Adrenal gland (tissue), 5 donors: ENCODE results near the gene EVA1C.

ENCODE experiments used
- POLR2A ChIP-seq, 2 donors: fragments of 450-650 bp; IDR thresholded peaks; one replicate each; pipeline ENCODE4 v1.6.1; 2017; ENCODE audit warnings: antibody characterized with exemption in 2 of 2, mild to moderate bottlenecking in 2 of 2, moderate library complexity in 1 of 2
- TF ChIP-seq, protein P1 (sequence below), 6 experiments: fragments of 450-650 bp in 4 of 6; fragments of 200-600 bp in 2 of 6; sonication (generic) in 1 of 6; IDR thresholded peaks; 1 replicate in 5 of 6; 2 replicates in 1 of 6; pipeline versions ENCODE4 v1.5.1 to v1.8.0; 2016 to 2021; ENCODE audit warnings: antibody characterized with exemption in 6 of 6, mild to moderate bottlenecking in 2 of 6, moderate library complexity in 1 of 6
- donor health status: DM: no; HTN: no; CAD: no.

DNA sequence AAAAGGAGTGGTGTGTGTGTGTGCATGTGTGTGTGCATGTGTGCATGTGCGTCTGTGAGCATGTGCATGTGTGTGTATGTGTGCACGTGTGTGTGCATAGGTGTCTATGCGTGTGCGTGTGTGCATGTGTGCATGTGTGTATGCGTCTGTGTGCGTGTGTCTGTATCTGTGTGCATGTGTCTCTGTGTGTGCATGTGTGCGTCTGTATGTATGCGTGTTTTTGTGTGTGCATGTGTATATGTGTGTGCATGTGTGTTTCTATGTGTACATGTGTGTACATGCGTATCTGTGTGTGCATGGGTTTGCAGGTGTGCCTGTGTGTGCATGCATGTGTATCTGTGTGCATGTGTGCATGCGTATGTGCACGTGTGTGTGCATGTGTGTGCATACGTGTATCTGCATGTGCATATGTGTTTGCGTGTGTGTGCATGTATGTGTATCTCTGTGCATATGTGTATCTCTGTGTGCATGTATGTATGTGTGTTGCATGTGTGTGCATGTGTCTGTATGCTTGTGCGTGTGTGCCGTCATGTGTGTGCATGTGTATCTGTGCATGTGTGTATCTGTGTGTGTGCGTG is 94.9 kb downstream of the EVA1C start:
- TF ChIP-seq, protein P1, sequence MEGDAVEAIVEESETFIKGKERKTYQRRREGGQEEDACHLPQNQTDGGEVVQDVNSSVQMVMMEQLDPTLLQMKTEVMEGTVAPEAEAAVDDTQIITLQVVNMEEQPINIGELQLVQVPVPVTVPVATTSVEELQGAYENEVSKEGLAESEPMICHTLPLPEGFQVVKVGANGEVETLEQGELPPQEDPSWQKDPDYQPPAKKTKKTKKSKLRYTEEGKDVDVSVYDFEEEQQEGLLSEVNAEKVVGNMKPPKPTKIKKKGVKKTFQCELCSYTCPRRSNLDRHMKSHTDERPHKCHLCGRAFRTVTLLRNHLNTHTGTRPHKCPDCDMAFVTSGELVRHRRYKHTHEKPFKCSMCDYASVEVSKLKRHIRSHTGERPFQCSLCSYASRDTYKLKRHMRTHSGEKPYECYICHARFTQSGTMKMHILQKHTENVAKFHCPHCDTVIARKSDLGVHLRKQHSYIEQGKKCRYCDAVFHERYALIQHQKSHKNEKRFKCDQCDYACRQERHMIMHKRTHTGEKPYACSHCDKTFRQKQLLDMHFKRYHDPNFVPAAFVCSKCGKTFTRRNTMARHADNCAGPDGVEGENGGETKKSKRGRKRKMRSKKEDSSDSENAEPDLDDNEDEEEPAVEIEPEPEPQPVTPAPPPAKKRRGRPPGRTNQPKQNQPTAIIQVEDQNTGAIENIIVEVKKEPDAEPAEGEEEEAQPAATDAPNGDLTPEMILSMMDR (IDR thresholded peaks at IDR 0.05) = no peak
- TF ChIP-seq POLR2A (IDR thresholded peaks at IDR 0.05) = no peak
